HG03139 (cell line): ENCODE measurements around the gene MARVELD1.

ENCODE experiments used
- ATAC-seq: cut with Tn5 transposase; IDR thresholded peaks from one replicate; pipeline ENCODE4 v1.9.1; 2021; ENCODE audit not compliant: unreplicated experiment

Gene MARVELD1

DNA sequence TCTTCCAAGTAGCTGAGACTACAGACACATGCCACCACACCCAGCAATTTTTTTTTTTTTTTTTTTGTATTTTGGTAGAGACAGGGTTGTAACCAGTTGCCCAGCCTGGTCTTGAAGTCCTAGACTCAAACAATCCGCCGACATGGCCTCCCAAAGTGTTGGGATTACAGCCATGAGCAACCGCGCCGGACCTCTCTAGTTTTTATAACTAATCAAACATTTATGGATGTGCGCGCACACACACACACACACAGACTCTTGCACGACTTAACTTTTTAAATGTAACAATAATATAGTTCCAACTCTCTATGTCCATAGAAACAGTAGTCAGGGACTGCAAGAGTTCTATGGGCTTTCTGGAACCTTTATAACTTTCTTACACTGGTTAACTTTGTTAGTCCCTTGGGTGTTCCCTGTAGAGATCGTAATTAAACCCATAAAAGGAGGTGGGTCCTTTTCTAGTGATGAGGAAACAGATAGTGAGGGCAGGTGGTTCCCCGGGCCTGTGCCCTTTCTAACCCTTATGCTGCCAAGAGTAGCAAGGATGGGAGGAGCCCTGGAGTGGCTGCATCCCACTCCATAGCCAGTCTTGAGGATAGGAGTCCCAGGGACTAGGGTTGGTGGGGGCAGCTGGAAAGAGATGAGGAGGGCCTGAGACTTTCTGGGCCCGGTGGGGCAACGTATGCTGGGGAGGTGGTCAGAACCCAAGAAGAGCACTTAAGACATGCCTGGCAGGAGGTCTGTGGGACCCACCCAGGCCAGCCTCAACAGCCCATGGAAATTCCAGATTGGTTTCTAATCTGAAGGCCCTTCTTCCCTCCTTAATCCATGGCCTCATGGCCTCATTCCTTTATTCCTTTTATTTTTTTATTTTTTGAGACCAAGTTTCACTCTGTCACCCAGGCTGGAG is 8.6 kb downstream of the MARVELD1 start:
- ATAC-seq, result no peak

DNA sequence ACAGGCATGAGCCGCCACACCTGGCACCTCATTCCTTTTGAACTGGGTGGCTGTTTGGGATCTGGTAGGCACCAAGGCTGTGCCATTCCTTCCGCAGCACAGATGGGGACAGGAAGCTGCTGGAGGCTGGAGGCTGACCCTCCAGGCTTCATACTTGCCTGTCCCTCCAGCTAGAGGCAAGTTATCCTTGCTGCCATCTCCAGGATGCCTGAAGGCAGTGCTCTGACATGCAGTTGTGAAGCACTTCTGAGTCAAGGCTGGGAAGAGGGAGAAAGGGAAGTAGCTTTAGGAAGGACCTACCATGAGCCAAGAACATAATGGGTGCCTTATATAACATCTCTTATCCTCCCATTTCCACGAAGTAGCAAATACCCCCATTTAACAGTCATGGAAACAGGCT is 9.5 kb downstream of the MARVELD1 start:
- no peak for ATAC-seq

- ATAC-seq, result no peak
Observed at GRCh38 chr10:97724341-97724941, 10.9 kb downstream of the MARVELD1 start.

- no peak for ATAC-seq
Observed at GRCh38 chr10:97726636-97727178, 13.2 kb downstream of the MARVELD1 start.

DNA sequence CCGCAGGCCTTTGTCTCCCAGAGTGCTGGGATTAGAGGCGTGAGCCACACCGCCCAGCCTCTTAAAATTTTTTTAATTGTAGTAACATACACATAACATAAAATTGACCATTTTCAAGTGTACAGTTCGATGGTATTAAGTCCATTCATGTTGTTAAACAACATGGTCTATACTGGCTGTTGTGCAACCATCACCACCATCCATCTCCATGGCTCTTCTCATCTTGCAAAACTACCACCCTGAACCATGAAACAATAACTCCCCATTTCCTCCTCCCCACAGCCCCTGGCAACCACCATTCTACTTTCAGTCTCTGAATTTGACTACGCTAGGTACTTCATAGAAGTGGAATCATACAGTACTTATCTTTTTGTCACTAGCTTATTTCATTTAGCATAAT is 15.5 kb downstream of the MARVELD1 start:
- no peak for ATAC-seq

DNA sequence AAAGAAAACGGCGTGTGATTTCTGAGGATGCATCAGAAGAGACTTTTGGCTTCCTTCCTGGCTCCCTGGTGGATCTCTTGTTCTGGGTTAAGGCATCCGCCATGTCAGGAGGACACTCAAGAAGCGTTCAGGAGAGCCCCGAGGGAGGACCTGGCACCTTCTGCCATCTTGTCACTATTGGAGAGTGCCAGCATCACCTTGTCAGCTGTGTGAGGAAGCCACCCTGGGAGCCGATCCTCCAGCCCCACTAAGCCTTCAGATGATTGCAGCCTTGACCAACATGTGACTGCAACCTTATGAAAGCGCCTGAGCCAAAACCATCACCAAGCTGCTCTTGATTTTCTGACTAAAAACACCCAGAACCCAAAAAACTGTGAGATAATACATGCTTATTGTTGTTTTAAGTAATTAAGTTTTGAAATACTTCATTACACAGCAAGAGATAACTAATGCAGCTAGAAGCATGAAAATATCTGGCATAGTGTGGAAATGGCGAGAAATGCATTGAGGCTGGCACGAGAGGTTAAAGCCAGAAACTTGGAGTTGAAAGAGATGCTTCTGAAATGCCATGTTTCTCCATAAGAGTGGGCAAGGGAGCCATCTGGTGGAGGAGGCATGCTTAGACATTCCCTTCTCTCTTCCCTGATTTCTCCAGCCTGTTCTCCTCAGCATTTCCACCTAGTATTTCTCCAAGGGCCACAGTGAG is 18.0 kb downstream of the MARVELD1 start:
- ATAC-seq, result no peak

DNA sequence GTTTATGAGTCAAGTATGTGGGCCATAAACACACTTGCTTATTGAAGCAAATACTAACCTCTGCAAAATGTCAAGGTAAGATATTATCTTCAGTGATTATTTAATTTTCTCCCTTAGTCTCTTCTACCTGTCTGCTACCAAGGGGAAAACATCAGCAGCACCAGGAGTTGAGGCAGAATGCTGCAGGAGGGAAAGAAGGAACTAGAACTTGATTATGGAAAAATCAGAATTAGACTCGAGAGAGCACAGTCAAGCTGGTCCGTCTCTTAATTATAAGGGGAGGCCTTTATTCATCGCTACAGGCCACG is 18.5 kb downstream of the MARVELD1 start:
- no peak for ATAC-seq

- ATAC-seq, result no peak
Observed at GRCh38 chr10:97733256-97733655, 19.7 kb downstream of the MARVELD1 start.

DNA sequence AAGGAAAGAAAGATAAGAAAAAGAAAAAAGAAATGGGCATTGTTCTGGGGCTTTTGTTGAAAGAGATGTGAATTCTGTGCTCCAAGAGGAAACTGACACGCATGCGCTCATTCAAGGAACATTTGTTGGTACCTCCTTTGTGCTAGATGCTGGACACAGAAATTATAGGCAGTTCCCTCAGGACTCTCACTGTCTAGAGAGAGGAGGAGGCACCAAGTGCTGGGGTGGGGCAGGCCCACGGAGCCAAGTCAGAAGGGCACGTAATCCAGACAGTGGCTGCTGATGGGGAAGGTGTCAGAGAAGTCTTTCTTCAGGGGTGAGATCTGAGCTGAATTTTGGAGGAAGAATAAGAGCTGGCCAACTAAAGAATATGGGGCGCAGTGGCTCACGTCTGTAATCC is 20.5 kb downstream of the MARVELD1 start:
- no peak for ATAC-seq

DNA sequence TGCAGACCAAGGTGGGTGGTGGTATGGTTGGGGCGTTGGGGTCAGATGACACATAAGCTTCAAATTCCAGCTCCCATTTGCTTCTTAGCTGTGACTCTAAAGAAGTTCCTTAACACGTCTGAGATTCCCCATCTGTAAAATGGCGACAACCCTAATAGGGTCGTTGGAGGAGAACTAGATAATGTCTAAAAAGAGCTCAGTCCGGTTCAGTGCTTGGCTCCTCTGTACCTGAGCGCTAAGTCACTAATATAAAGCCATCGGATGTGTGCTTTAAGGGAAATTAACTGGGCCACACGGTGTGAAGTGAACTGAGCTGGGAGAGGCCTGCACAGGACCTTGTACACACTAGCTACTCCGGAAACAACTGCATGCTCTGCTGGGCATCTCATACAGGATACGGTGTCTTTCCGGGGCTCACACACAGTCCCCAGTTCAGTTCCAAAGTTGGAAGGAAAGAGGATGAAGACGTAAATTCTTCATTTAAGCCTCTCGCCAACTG is 22.9 kb downstream of the MARVELD1 start:
- peak; percentile 14 for ATAC-seq

DNA sequence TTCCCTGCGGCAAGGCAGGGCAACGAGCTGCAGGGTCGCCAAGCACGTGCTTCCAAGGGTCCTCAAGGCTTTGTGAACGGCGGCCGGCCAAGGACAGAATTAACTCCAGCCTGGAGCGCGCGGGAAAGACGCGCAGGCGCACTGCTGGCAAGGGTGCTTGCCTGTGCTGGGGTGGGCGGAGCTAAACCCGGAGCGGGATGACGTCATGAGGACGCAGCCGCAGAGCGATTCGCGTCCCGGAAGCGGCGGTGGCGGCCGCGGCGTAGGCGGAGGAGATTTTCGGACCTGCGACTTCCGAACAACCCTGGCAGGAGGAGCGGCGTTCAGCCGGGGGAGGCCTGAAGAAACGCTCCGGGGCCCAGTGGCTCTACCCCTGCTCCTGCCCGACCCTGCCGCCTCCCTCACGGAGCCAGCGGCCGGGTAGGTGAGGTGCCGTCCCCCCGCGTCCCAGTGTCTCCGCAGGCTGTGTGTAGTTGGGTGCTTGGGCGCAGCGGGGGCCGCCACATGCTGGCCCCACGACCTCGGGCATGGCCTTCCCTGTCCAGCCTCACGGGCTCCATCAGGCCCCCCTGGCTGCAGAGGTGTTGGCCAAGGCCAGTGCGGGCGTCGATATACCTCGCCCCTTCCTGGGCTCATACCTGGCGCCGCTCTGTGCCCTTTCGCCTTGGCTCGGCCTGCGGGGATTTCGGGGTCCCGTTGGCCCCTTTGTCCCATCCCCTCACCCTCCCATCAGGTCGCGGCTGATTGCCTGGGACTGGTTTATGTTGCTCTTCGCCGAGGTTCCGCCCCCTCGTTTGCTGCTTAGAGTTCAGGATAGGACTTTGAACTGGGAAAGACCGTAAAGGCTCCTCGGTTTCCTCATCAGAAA is 23.6 kb downstream of the MARVELD1 start, which contains the start of gene ZFYVE27:
Gene ZFYVE27, plus strand, starts transcription at position 227 of the 868 bp plus-strand sequence. CDS start 1,350 bp downstream, outside the sequence.
- peak; percentile 80 for ATAC-seq

- no peak for ATAC-seq
Observed at GRCh38 chr10:97737770-97738265, 24.3 kb downstream of the MARVELD1 start.

DNA sequence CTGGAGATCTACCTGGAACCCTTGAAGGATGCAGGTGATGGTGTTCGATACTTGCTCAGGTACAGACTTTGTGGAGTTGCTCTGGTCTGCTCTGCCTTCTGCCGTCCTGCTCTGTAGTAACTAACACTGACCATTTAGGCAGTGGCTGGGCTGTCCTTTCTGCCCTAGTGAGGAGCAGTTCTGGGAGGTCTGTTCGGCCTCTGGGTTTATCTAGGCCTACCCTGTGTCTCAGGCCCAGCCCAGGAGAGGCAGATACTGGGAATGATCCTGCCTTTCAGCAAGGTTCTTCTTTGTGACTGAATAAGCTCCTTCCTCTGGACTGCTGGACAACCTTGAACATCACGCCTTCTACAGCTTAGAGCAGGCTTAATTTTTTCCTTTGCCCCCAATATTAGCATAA is 25.1 kb downstream of the MARVELD1 start:
- no peak for ATAC-seq

- no peak for ATAC-seq
Observed at GRCh38 chr10:97740613-97741012, 27.1 kb downstream of the MARVELD1 start.

DNA sequence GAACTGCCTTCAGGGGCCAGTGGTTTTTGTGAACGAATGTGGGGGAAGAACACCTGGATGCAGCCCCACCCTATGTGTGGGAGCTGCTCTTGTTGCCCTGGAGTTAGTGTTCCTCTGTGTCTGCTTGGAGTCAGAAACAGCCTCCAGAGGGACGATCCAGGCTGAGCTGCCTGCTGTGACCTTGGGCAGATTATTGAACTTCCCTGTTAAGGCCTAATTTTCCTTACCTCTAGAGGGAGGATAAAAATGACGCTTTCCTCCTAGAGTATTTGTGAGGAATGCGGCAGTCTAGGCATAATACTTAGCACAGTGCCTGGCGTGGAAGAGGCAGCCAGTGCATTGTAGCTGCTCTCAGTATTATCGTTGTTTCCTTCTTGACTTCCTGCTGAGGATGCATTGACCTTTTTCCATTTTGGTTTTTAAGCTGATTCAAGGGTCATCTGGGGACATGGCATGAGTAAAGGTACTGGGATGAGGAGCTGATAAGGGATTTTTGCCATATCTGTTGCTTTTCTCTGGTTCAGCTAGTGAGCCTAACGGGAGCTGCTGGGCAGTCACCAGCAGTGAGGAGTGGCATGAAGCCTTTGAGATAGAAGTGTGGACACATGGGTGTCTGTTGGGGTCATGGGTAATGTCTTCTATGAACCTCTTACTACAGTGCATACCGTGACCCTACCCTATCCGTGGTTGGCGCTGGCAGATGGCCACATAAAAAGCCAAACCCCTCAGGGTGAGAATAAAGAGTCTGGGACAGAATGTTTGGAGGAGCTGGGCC is 29.8 kb downstream of the MARVELD1 start:
- no peak for ATAC-seq

DNA sequence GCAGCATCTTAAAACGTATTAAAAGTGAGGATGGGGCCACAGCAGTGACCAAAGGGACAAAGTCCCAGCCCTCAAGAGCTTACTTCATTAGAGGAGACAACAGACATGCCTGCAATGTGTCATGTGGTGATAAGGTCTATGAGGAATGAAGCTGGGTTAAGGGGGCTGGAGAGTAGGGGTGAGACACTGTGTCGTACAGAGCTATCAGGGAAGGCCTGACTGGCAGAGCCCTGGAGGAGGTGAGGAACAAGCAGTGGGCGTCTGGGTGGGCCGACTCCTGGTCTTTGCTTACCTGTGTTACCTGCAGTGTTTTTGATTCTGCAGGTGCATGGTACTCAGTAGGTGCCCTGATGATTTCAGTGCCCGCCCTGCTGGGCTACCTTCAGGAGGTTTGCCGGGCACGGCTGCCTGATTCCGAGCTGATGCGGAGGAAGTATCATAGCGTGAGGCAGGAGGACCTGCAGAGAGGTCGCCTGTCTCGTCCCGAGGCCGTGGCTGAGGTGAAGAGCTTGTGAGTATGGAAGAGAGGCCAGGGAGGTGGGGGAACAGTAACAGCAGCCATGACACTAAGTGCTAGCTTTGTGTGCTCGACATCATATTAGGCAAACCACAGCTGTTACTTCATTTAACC is 31.0 kb downstream of the MARVELD1 start:
- ATAC-seq, result no peak

GRCh38 chr10:97747573-97747972 is 34.0 kb downstream of the MARVELD1 start:
- ATAC-seq, result no peak

- ATAC-seq, result no peak
Observed at GRCh38 chr10:97748116-97748515, 34.6 kb downstream of the MARVELD1 start.

DNA sequence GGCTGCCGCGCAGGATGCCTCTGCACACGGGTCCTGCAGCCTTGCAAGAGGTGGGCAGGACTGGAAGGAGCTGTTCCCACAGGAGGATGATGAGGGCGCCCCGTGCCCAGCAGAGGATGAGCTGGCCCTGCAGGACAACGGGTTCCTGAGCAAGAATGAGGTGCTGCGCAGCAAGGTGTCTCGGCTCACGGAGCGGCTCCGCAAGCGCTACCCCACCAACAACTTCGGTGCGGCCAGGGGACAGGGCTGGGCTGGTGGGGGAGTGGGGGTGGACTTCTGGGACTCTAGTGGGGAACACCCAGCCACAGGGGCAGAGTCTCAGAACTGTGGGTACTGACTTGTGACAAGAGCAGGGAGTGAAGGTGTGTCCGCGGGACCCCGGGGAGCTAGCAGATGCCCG is 39.4 kb downstream of the MARVELD1 start:
- ATAC-seq, result no peak
